Ascending aorta (tissue), 2 donors: Measurements from ENCODE around the gene YTHDC1. TPM values are rescaled to one million over a fixed set of nuclear protein-coding genes. Genes with fewer than 3 reads are reported as not detected.

Experiments
- DNase-seq, 2 donors: peaks; one replicate each; pipeline ENCODE4 v3.0.0-alpha.2; 2019; ENCODE audit warnings: low spot score in 2 of 2
- H3K27ac ChIP-seq, 2 donors: fragments of 200-600 bp; sonication (generic); one replicate each; pipeline ENCODE4 v1.5.1; 2016 to 2017; ENCODE audit warnings: mild to moderate bottlenecking in 1 of 2
- H3K27me3 ChIP-seq: fragments of 200-600 bp; sonication (generic); one replicate; pipeline ENCODE4 v1.5.1; 2017
- H3K36me3 ChIP-seq, 2 donors: fragments of 200-600 bp; sonication (generic); one replicate each; pipeline ENCODE4 v1.5.1; 2016
- H3K4me1 ChIP-seq, 2 donors: fragments of 200-600 bp; sonication (generic); one replicate each; pipeline ENCODE4 v1.5.1; 2016 to 2017; ENCODE audit warnings: mild to moderate bottlenecking in 1 of 2
- H3K4me3 ChIP-seq, 2 donors: fragments of 200-600 bp; sonication (generic); one replicate each; pipeline ENCODE4 v1.5.1; 2016 to 2017; ENCODE audit warnings: mild to moderate bottlenecking in 1 of 2
- H3K9me3 ChIP-seq, 2 donors: fragments of 200-600 bp; sonication (generic); one replicate each; pipeline ENCODE4 v1.5.1; 2016
- CTCF ChIP-seq, 3 experiments: fragments of 200-600 bp in 2 of 3; fragments of 450-650 bp in 1 of 3; sonication (generic) in 2 of 3; IDR thresholded peaks; one replicate each; pipeline ENCODE4 v1.5.1; 2016 to 2019; ENCODE audit warnings: antibody characterized with exemption in 3 of 3, mild to moderate bottlenecking in 1 of 3, moderate library complexity in 1 of 3
- intact Hi-C: fragments of 100-400 bp; cut with DNase I; formaldehyde crosslinking; loops from one replicate; pipeline ENCODE4 v1.15.1; 2023
- total RNA-seq: library from RNA; depleted of rRNA; stranded (reverse); fragments of >200 nt; gene quantifications from one replicate; pipeline ENCODE4 v1.1.0, GENCODE V29; 2016

YTHDC1 gene
- total RNA-seq, 1 donor from 2014 or later = 17.6 TPM

GRCh38 chr4:68316193-68316969 lies 33.5 kb downstream of the YTHDC1 start:
- no peaks in the 10 kb centered on the region for H3K9me3 ChIP-seq
- intact Hi-C loops = no loop called here
- no peak overlapping the region for H3K27ac ChIP-seq
- H3K27me3 ChIP-seq = no peaks in the 10 kb centered on the region
- H3K36me3 ChIP-seq = peaks cover 65 to 90% of the 10 kb centered on the region in 2 donors
- no peak for DNase-seq
- no peak overlapping the region for H3K4me3 ChIP-seq
- H3K4me1 ChIP-seq = no peaks in the 10 kb centered on the region
- TF ChIP-seq CTCF (IDR thresholded peaks at IDR 0.05) = no peak

- no peak for TF ChIP-seq CTCF (IDR thresholded peaks at IDR 0.05)
- H3K4me1 ChIP-seq = peaks cover 0 to 5% of the 10 kb centered on the region in 2 donors
- no peak for DNase-seq
- H3K4me3 ChIP-seq = no peak overlapping the region
- peaks cover 30 to 39% of the 10 kb centered on the region in 2 donors for H3K36me3 ChIP-seq
- intact Hi-C loops = no loop called here
- H3K9me3 ChIP-seq = no peaks in the 10 kb centered on the region
- H3K27ac ChIP-seq = no peak overlapping the region
- no peaks in the 10 kb centered on the region for H3K27me3 ChIP-seq
Observed at GRCh38 chr4:68310651-68311247, 39.1 kb downstream of the YTHDC1 start.

- Histone ChIP-seq H3K36me3 (no peaks in the 10 kb centered on the region), H3K27me3 (no peaks in the 10 kb centered on the region), H3K4me1 (no peaks in the 10 kb centered on the region), H3K27ac (no peak overlapping the region), H3K9me3 (no peaks in the 10 kb centered on the region), H3K4me3 (no peak overlapping the region)
- TF ChIP-seq CTCF (IDR thresholded peaks at IDR 0.05) = no peak
- intact Hi-C loops = no loop called here
- no peak for DNase-seq
Observed at GRCh38 chr4:68304731-68305130, 45.2 kb downstream of the YTHDC1 start.

GRCh38 chr4:68299492-68300457 lies 50.1 kb downstream of the YTHDC1 start:
- TF ChIP-seq CTCF (IDR thresholded peaks at IDR 0.05) = no peak
- intact Hi-C loops = no loop called here

GRCh38 chr4:68297137-68297536 lies 52.8 kb downstream of the YTHDC1 start:
- no peaks in the 10 kb centered on the region for H3K4me1 ChIP-seq
- no peaks in the 10 kb centered on the region for H3K27me3 ChIP-seq
- no peak overlapping the region for H3K27ac ChIP-seq
- no peak overlapping the region for H3K4me3 ChIP-seq
- no peak for TF ChIP-seq CTCF (IDR thresholded peaks at IDR 0.05)
- no peak for DNase-seq
- H3K36me3 ChIP-seq = no peaks in the 10 kb centered on the region
- intact Hi-C loops = no loop called here
- H3K9me3 ChIP-seq = no peaks in the 10 kb centered on the region

More at GRCh38 chr4:68299492-68300457, 50.1 kb downstream of the YTHDC1 start:
- Histone ChIP-seq H3K36me3 (no peaks in the 10 kb centered on the region), H3K4me3 (no peak overlapping the region), H3K9me3 (no peaks in the 10 kb centered on the region), H3K4me1 (no peaks in the 10 kb centered on the region), H3K27me3 (no peaks in the 10 kb centered on the region), H3K27ac (no peak overlapping the region)
- DNase-seq = no peak
